ENCODE results near the gene HSD17B11.
"Not testable (repeated sequence)": the region's sequence is repeated elsewhere in the genome, so short reads cannot be mapped to it uniquely, and the experiment has no call there.

HSD17B11 gene

GRCh38 chr4:87403732-87404131 lies 12.7 kb upstream of the HSD17B11 start:
- not testable (repeated sequence) for DNase-seq

GRCh38 chr4:87399954-87400353 lies 9.0 kb upstream of the HSD17B11 start:
- no peak for DNase-seq

GRCh38 chr4:87399148-87399547 lies 8.2 kb upstream of the HSD17B11 start:
- no peak for DNase-seq

GRCh38 chr4:87395851-87396250 lies 4.9 kb upstream of the HSD17B11 start:
- DNase-seq, result not testable (repeated sequence)

GRCh38 chr4:87395073-87395472 lies 4.1 kb upstream of the HSD17B11 start:
- not testable (repeated sequence) for DNase-seq

- DNase-seq, result no peak
These were observed 1.2 kb upstream of the HSD17B11 start for GRCh38 chr4:87392183-87392582.

- no peak for DNase-seq
These were observed 627 bp upstream of the HSD17B11 start for GRCh38 chr4:87391576-87392054.

- DNase-seq, result no peak
These were observed 467 bp downstream of the HSD17B11 start for GRCh38 chr4:87390551-87390890.

- not testable (repeated sequence) for DNase-seq
These were observed 933 bp downstream of the HSD17B11 start for GRCh38 chr4:87390055-87390454.

GRCh38 chr4:87388901-87389300 lies 2.1 kb downstream of the HSD17B11 start:
- DNase-seq, result no peak

- no peak for DNase-seq
These were observed 3.8 kb downstream of the HSD17B11 start for GRCh38 chr4:87387237-87387636.

- not testable (repeated sequence) for DNase-seq
These were observed 6.4 kb downstream of the HSD17B11 start for GRCh38 chr4:87384466-87385132.

GRCh38 chr4:87382931-87383330 lies 8.1 kb downstream of the HSD17B11 start:
- DNase-seq, result no peak

GRCh38 chr4:87382116-87382515 lies 8.9 kb downstream of the HSD17B11 start:
- DNase-seq, result no peak

- DNase-seq, result no peak
These were observed 13.2 kb downstream of the HSD17B11 start for GRCh38 chr4:87377816-87378215.

GRCh38 chr4:87375719-87376291 lies 15.2 kb downstream of the HSD17B11 start:
- DNase-seq, result no peak

- no peak for DNase-seq
These were observed 20.9 kb downstream of the HSD17B11 start for GRCh38 chr4:87370068-87370467.

GRCh38 chr4:87366521-87367162 lies 24.3 kb downstream of the HSD17B11 start:
- no peak for DNase-seq

- no peak for DNase-seq
These were observed 25.6 kb downstream of the HSD17B11 start for GRCh38 chr4:87365348-87365747.

- no peak for DNase-seq
These were observed 27.4 kb downstream of the HSD17B11 start for GRCh38 chr4:87363552-87363951.

- no peak for DNase-seq
These were observed 30.6 kb downstream of the HSD17B11 start for GRCh38 chr4:87360338-87360935.

GRCh38 chr4:87359258-87359657 lies 31.7 kb downstream of the HSD17B11 start:
- DNase-seq, result no peak

GRCh38 chr4:87356832-87357526 lies 34.0 kb downstream of the HSD17B11 start:
- no peak for DNase-seq

All from NCI-H2107 (cell line).